ENCODE measurements around the gene RARRES2. TPM values are rescaled to one million over a fixed set of nuclear protein-coding genes. Genes with fewer than 3 reads are reported as not detected.
A peak's percentile ranks its signal among the peaks of the same experiment; 100 is the strongest.

RARRES2 gene
- total and polyA plus RNA-seq, 2 of the 13 experiments (the other 11 are each of a cell fraction or from before 2014, with no cell fraction given) = 134 to 172 TPM

DNA sequence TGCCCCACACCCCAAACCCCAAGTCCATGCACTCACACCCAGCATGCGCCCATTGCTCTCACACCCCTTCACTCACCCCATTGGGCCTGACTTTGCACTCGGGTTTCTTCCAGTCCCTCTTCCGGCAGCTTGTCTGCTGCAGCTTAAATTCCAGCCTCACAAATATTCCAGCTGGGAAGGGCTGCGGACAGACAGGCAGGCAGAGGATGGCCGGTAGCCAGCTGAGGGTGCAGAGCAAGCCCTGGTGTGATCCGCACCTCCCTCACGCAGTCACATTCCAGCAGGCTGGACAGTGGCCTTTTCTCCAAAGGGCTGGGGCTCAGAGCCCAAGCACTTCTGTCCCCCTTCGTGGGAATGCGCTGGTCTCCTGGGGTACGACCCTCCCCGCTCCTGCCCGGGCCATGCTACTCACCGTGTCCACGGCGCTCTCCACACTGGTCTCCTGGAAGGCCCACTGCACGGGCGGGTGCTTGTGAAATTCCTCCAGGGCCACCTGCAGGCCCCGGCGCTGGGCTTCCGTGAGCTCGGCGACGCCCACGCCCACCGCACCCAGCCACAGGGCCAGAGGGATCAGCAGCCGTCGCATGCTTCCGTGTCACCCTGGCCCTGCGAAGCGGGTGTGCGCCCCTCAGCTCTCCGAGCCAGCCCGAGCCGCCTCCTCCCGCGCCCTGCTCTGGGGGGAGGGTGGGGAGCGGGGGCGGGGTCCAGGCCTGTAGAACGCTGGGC lies 1.2 kb downstream of the RARRES2 start (continued):
- TF ChIP-seq, protein P1, sequence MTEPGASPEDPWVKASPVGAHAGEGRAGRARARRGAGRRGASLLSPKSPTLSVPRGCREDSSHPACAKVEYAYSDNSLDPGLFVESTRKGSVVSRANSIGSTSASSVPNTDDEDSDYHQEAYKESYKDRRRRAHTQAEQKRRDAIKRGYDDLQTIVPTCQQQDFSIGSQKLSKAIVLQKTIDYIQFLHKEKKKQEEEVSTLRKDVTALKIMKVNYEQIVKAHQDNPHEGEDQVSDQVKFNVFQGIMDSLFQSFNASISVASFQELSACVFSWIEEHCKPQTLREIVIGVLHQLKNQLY (CRISPR knock-in tag; IDR thresholded peaks at IDR 0.05) = no peak
- TF ChIP-seq ZNF784 (CRISPR knock-in tag; IDR thresholded peaks at IDR 0.05; ENCODE audit: borderline replicate concordance) (no peak), REST (IDR thresholded peaks at IDR 0.05; ENCODE audit: borderline replicate concordance in 1 of 2, low read depth in 1 of 2, low read length in 2 of 2) (peak; percentile 15 to 71), ZNF496 (CRISPR knock-in tag; IDR thresholded peaks at IDR 0.05; ENCODE audit: insufficient replicate concordance) (no peak), AHR (CRISPR knock-in tag; IDR thresholded peaks at IDR 0.05) (0 out of 2 replicates have a peak, but pooled peaks have one; percentile 34), ZNF18 (CRISPR knock-in tag; IDR thresholded peaks at IDR 0.05; ENCODE audit: insufficient replicate concordance) (peak; percentile 63), ONECUT2 (CRISPR knock-in tag; IDR thresholded peaks at IDR 0.05) (no peak), HIC2 (CRISPR knock-in tag; IDR thresholded peaks at IDR 0.05; ENCODE audit: low read depth) (no peak), SETDB1 (CRISPR knock-in tag; IDR thresholded peaks at IDR 0.05; ENCODE audit: borderline replicate concordance) (no peak)
- TF ChIP-seq, protein P2, sequence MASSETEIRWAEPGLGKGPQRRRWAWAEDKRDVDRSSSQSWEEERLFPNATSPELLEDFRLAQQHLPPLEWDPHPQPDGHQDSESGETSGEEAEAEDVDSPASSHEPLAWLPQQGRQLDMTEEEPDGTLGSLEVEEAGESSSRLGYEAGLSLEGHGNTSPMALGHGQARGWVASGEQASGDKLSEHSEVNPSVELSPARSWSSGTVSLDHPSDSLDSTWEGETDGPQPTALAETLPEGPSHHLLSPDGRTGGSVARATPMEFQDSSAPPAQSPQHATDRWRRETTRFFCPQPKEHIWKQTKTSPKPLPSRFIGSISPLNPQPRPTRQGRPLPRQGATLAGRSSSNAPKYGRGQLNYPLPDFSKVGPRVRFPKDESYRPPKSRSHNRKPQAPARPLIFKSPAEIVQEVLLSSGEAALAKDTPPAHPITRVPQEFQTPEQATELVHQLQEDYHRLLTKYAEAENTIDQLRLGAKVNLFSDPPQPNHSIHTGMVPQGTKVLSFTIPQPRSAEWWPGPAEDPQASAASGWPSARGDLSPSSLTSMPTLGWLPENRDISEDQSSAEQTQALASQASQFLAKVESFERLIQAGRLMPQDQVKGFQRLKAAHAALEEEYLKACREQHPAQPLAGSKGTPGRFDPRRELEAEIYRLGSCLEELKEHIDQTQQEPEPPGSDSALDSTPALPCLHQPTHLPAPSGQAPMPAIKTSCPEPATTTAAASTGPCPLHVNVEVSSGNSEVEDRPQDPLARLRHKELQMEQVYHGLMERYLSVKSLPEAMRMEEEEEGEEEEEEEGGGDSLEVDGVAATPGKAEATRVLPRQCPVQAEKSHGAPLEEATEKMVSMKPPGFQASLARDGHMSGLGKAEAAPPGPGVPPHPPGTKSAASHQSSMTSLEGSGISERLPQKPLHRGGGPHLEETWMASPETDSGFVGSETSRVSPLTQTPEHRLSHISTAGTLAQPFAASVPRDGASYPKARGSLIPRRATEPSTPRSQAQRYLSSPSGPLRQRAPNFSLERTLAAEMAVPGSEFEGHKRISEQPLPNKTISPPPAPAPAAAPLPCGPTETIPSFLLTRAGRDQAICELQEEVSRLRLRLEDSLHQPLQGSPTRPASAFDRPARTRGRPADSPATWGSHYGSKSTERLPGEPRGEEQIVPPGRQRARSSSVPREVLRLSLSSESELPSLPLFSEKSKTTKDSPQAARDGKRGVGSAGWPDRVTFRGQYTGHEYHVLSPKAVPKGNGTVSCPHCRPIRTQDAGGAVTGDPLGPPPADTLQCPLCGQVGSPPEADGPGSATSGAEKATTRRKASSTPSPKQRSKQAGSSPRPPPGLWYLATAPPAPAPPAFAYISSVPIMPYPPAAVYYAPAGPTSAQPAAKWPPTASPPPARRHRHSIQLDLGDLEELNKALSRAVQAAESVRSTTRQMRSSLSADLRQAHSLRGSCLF (CRISPR knock-in tag; IDR thresholded peaks at IDR 0.05; ENCODE audit: borderline replicate concordance) = no peak
- TF ChIP-seq, protein P3, sequence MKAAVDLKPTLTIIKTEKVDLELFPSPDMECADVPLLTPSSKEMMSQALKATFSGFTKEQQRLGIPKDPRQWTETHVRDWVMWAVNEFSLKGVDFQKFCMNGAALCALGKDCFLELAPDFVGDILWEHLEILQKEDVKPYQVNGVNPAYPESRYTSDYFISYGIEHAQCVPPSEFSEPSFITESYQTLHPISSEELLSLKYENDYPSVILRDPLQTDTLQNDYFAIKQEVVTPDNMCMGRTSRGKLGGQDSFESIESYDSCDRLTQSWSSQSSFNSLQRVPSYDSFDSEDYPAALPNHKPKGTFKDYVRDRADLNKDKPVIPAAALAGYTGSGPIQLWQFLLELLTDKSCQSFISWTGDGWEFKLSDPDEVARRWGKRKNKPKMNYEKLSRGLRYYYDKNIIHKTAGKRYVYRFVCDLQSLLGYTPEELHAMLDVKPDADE (CRISPR knock-in tag; IDR thresholded peaks at IDR 0.05) = no peak

Data from HepG2 (cell line).